Suprapubic skin (tissue), 3 donors: ENCODE measurements around the gene NR4A1.

Experiments
- CTCF ChIP-seq, 2 donors: fragments of 200-600 bp in 1 of 2; fragments of 450-650 bp in 1 of 2; sonication (generic) in 1 of 2; IDR thresholded peaks; one replicate each; pipeline ENCODE4 v1.5.1; 2016 to 2019; ENCODE audit warnings: antibody characterized with exemption in 2 of 2, mild to moderate bottlenecking in 1 of 2, moderate library complexity in 1 of 2
- EP300 ChIP-seq: sonication (generic); formaldehyde crosslinking; IDR thresholded peaks from one replicate; pipeline ENCODE4 v1.6.1; 2017; ENCODE audit warnings: antibody characterized with exemption

DNA sequence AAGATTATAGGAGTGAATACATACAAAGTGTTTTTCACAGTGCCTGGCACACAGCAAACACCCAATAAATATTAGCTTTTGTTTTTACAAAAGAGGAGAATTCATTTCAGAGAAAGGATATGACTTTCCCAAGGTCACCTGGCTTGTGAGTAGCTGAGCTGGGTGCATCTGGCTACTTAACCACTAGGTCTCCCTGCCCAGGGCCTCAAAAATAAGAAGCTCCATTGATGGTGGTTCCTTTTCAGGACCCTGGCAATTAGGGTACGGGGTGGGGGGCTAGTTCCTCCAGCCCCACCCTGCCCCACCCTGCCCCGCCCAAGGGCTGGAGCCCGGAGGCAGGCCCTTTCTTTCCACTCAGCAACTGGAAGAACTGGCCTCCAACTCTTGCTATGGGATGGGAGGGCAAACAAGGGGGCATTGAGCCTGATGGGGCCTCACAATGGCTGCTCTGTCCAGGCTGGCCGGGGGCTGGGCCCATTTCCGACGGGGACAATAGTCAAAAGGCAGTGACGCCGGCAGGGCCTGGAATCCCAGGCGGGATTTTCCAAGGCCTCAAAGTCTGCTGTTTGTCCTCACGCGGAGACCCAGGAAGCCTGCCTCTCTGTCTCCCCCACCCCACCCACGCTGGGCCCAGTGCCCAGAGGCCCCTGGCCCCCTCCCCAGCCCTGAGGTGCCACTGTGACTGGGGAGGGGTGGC is 10.4 kb downstream of the NR4A1 start:
- TF ChIP-seq CTCF (IDR thresholded peaks at IDR 0.05) (no peak), EP300 (no peak)
